Measurements from ENCODE around the gene PGM1. TPM values are rescaled to one million over a fixed set of nuclear protein-coding genes. Genes with fewer than 3 reads are reported as not detected.

PGM1 gene
- total and polyA plus RNA-seq, 9 of the 15 experiments (the other 6 are each of a cell fraction or from before 2014, with no cell fraction given), result 0.03 to 0.31 (median 0.09) TPM; not detected in 5

GRCh38 chr1:63679589-63679988, 86.4 kb downstream of the PGM1 start (continued):
- TF ChIP-seq ZBTB40 (IDR thresholded peaks at IDR 0.05), result no peak
- no peak for TF ChIP-seq ZBTB40 (CRISPR knock-in tag; IDR thresholded peaks at IDR 0.05)
- TF ChIP-seq KLF16 (IDR thresholded peaks at IDR 0.05), result no peak
- no peak for TF ChIP-seq ZNF316 (IDR thresholded peaks at IDR 0.05)
- TF ChIP-seq BMI1 (IDR thresholded peaks at IDR 0.05; ENCODE audit: low read length), result no peak
- no peak for TF ChIP-seq HDGF (IDR thresholded peaks at IDR 0.05)
- no peak for TF ChIP-seq HINFP (tag; conservative IDR thresholded peaks at IDR 0.05; ENCODE audit: low read depth)
- no peak for TF ChIP-seq CCAR2 (IDR thresholded peaks at IDR 0.05; ENCODE audit: low read depth, low read length)
- TF ChIP-seq USF2 (CRISPR knock-in tag; IDR thresholded peaks at IDR 0.05), result no peak
- TF ChIP-seq FOXJ2 (tag; IDR thresholded peaks at IDR 0.05), result no peak

Data from K562 (cell line).